Right atrium auricular region (tissue), 2 donors: ENCODE results near the gene SCN10A. TPM values are rescaled to one million over a fixed set of nuclear protein-coding genes. Genes with fewer than 3 reads are reported as not detected.
A peak's percentile ranks its signal among the peaks of the same experiment; 100 is the strongest.

ENCODE experiments used
- DNase-seq: peaks from one replicate; pipeline ENCODE4 v3.0.0-alpha.2; 2019; ENCODE audit warnings: low spot score
- H3K27ac ChIP-seq, 2 donors: fragments of 200-600 bp; sonication (generic); 1 replicate in 1 of 2; 2 replicates in 1 of 2; pipeline ENCODE4 v1.5.1; 2016 to 2019
- H3K27me3 ChIP-seq, 2 donors: fragments of 200-600 bp; sonication (generic); one replicate each; pipeline versions ENCODE4 v1.5.1 to v1.6.0; 2017 to 2019
- H3K36me3 ChIP-seq: fragments of 200-600 bp; sonication (generic); one replicate; pipeline ENCODE4 v1.5.1; 2016
- H3K4me1 ChIP-seq, 2 donors: fragments of 200-600 bp; sonication (generic); one replicate each; pipeline versions ENCODE4 v1.5.1 to v1.6.0; 2017 to 2019
- H3K4me3 ChIP-seq, 2 donors: fragments of 200-600 bp; sonication (generic); 1 replicate in 1 of 2; 2 replicates in 1 of 2; pipeline ENCODE4 v1.5.1; 2017 to 2019; ENCODE audit warnings: mild to moderate bottlenecking in 1 of 2, moderate library complexity in 1 of 2
- H3K9me3 ChIP-seq, 2 donors: fragments of 200-600 bp; sonication (generic); one replicate each; pipeline ENCODE4 v1.5.1; 2019
- total RNA-seq, 2 donors: library from RNA; depleted of rRNA; stranded (reverse); fragments of >200 nt; gene quantifications; one replicate each; pipeline ENCODE4 v1.1.0, GENCODE V29; 2016
- TF ChIP-seq, protein P1 (sequence below), 2 donors: fragments of 200-600 bp; sonication (generic); IDR thresholded peaks; one replicate each; pipeline ENCODE4 v1.5.1; 2019; ENCODE audit warnings: antibody characterized with exemption in 2 of 2

The SCN10A gene
- total RNA-seq, 2 donors from 2014 or later = 0.90 TPM; not detected in 1

DNA sequence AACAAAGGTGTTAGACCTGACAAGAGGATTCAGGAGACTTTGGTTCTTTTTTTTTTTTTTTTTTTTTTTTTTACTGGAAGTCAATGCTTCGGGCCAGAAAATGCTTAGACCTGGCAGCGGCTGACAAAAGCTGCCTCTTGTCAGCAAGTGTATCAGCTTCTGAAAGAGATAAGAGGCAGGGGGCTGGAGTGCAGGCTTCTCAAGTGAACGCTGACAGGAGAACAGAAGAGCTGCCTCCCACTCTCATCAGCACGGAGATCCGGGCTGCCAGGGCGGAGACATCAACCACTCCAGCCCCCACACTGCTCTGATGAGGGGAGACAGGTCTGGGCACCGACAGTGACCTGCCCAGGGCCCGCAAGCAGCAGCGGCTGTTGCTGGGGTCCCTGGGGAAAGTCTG lies 157.2 kb downstream of the SCN10A start:
- no peaks in the 10 kb centered on the region for H3K4me1 ChIP-seq
- H3K4me3 ChIP-seq = no peak overlapping the region
- no peaks in the 10 kb centered on the region for H3K36me3 ChIP-seq
- peaks cover 0 to 15% of the 10 kb centered on the region in 2 donors for H3K9me3 ChIP-seq
- H3K27ac ChIP-seq = no peak overlapping the region
- no peak for DNase-seq
- TF ChIP-seq, protein P1, sequence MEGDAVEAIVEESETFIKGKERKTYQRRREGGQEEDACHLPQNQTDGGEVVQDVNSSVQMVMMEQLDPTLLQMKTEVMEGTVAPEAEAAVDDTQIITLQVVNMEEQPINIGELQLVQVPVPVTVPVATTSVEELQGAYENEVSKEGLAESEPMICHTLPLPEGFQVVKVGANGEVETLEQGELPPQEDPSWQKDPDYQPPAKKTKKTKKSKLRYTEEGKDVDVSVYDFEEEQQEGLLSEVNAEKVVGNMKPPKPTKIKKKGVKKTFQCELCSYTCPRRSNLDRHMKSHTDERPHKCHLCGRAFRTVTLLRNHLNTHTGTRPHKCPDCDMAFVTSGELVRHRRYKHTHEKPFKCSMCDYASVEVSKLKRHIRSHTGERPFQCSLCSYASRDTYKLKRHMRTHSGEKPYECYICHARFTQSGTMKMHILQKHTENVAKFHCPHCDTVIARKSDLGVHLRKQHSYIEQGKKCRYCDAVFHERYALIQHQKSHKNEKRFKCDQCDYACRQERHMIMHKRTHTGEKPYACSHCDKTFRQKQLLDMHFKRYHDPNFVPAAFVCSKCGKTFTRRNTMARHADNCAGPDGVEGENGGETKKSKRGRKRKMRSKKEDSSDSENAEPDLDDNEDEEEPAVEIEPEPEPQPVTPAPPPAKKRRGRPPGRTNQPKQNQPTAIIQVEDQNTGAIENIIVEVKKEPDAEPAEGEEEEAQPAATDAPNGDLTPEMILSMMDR (IDR thresholded peaks at IDR 0.05) = no peak
- no peaks in the 10 kb centered on the region for H3K27me3 ChIP-seq

DNA sequence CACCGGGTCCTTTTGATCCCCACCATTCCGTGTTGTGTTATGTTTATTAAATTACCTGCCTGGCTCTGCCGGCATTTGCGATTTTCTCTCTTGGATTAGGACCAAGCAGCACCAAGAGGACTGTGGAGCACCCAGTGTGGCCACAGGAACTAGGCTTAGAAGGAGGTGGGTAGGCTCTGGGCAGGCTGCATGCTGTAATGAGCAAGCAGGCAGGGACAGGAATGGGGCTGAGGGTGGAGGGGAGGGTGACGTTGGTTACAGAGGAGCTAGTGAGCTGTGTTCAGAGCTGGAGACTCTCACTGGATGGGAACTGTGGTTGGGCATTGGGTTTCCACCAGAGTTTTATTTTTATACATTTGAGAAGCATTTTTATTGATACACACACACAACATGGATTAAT lies 158.6 kb downstream of the SCN10A start:
- Histone ChIP-seq H3K4me3 (no peak overlapping the region), H3K27me3 (no peaks in the 10 kb centered on the region), H3K9me3 (peaks cover 0 to 4% of the 10 kb centered on the region in 2 donors), H3K4me1 (no peaks in the 10 kb centered on the region), H3K27ac (no peak overlapping the region), H3K36me3 (no peaks in the 10 kb centered on the region)
- DNase-seq = no peak
- TF ChIP-seq, protein P1 (IDR thresholded peaks at IDR 0.05) = no peak

DNA sequence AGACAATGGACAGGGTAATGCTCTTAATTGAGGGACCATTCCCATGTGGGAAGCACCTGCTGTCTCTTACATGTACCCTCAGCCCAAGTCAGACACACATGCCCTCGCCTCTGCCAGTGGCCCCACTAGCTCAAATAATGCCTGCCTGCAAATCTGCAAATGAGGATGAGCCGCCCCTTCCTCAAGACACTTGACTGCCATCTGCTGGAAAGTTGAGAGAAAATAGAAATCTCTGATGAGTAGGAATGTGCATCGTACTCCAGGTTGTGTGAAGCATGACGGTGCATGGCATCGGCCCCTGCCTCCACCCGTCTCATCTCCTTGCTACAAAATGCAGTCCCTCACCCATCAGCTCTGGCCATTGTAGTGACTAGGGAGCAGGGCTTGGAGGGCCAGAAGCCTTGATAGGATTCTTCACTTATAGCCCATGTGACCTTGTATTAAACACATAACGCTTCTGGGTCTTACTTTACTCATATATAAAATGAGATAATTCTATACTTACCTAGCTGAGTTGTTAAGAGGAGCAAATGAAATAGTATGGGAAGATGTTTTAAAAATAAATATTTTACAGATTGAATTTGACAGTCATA lies 160.2 kb downstream of the SCN10A start:
- Histone ChIP-seq H3K4me1 (peaks cover 0 to 3% of the 10 kb centered on the region in 2 donors), H3K9me3 (no peaks in the 10 kb centered on the region), H3K36me3 (no peaks in the 10 kb centered on the region), H3K27ac (no peak overlapping the region), H3K27me3 (no peaks in the 10 kb centered on the region), H3K4me3 (no peak overlapping the region)
- TF ChIP-seq, protein P1 (IDR thresholded peaks at IDR 0.05) = peak in 1 of 2 donors; percentile 62
- no peak for DNase-seq

DNA sequence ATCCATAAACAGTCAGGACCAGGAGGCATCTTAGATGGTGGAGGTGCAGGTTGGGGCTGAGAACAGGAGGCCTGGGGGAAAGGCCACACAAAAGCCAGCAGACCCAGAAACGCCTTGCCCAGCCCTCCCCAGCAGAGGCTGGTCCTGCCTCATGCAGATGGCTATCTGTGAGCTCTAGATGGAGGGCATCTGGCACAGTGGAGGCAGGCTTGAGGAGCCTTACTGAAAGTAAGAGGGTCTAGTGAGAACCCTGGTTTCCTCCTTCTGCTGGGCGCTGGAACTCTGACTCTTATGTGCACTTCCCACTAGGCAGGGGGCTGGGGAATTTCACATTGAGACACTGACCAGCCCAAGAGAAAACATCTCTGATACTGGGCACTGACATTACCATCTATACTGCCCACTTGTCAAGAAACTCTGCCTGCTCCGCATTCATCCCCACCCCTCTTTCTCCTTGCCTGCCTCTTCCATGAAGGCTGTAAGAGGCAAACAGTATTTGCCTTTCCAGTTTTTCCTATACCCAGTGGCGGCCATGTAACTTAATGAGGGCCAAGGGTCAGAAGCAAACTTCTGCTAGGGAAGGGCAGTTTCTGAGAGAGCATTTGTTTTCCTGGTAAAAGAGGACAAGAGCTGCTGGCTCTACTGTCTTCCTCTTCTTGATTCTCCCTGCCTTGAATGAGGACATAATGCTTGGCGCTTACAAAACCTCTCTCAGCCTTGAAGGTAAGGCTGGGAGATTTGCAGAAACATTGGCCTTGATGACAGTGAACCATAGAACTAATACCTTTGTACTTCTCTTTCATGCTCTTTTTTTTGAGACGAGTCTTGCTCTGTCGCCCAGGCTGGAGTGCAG lies 162.1 kb downstream of the SCN10A start:
- TF ChIP-seq, protein P1 (IDR thresholded peaks at IDR 0.05) = no peak
- H3K4me1 ChIP-seq = peaks cover 0 to 13% of the 10 kb centered on the region in 2 donors
- H3K36me3 ChIP-seq = no peaks in the 10 kb centered on the region
- no peaks in the 10 kb centered on the region for H3K27me3 ChIP-seq
- no peak for DNase-seq
- no peak overlapping the region for H3K4me3 ChIP-seq
- H3K27ac ChIP-seq = no peak overlapping the region
- no peaks in the 10 kb centered on the region for H3K9me3 ChIP-seq

DNA sequence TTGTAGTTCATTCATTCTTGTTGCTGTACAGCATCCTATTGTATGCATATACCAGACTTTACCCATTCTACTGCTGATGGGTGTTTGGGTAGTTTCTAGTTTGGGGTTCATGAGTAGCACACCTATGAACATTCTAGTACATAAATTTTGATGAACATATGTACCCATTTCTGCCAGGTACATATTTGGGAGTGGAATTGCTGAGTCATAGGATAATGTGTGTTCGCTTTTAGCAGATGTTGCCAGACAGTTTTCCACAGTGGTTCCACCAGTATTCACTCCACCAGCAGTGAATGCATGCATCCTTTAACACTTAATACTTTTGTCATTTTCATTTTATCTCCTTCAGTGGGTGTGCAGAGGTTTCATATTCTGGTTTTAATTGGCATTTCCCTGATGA lies 163.1 kb downstream of the SCN10A start:
- TF ChIP-seq, protein P1 (IDR thresholded peaks at IDR 0.05) = no peak
- no peak overlapping the region for H3K4me3 ChIP-seq
- H3K9me3 ChIP-seq = no peaks in the 10 kb centered on the region
- DNase-seq = no peak
- H3K27me3 ChIP-seq = no peaks in the 10 kb centered on the region
- peaks cover 0 to 18% of the 10 kb centered on the region in 2 donors for H3K4me1 ChIP-seq
- no peak overlapping the region for H3K27ac ChIP-seq
- H3K36me3 ChIP-seq = no peaks in the 10 kb centered on the region
